HS-5 (cell line): Measurements from ENCODE around the gene C4A.
"Not testable (repeated sequence)": the region's sequence is repeated elsewhere in the genome, so short reads cannot be mapped to it uniquely, and the experiment has no call there.

Source experiments
- DNase-seq: peaks from one replicate; pipeline ENCODE4 v3.0.0-alpha.2; 2012; ENCODE audit warnings: low read depth

C4A gene

DNA sequence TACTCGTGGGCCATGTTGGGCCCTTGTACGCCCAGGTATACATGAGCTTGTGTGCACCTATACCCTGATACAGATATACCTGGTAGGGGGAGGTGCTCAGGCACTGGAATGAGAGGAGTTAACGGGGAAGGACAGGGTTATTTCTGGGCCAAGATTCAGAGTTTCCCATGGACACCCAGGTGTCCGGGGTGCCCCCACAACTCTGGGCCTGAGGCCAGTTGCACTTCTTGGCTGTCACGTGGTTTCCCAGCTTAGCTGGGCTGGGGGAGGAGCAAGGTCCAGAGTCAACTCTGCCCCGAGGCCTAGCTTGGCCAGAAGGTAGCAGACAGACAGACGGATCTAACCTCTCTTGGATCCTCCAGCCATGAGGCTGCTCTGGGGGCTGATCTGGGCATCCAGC, at the start of gene C4A:
TSS of gene C4A (plus strand) at position 314 of the 400 bp plus-strand sequence. CDS start at position 365, 51 bp downstream.
- not testable (repeated sequence) for DNase-seq

GRCh38 chr6:31932137-31932536, 49.7 kb upstream of the C4A start:
- not testable (repeated sequence) for DNase-seq

DNA sequence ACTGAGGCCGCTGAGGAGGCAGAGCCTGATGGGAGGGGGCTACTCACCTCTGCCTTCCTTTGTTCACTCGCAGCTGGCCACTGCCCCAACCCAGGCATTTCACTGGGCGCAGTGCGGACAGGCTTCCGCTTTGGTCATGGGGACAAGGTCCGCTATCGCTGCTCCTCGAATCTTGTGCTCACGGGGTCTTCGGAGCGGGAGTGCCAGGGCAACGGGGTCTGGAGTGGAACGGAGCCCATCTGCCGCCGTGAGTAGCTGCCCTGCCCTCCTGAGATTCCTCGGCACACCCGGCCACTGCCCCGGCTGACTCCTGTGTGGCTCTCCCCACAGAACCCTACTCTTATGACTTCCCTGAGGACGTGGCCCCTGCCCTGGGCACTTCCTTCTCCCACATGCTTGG, 48.3 kb upstream of the C4A start:
- no peak for DNase-seq

GRCh38 chr6:31935021-31935420, 46.8 kb upstream of the C4A start:
- no peak for DNase-seq

DNA sequence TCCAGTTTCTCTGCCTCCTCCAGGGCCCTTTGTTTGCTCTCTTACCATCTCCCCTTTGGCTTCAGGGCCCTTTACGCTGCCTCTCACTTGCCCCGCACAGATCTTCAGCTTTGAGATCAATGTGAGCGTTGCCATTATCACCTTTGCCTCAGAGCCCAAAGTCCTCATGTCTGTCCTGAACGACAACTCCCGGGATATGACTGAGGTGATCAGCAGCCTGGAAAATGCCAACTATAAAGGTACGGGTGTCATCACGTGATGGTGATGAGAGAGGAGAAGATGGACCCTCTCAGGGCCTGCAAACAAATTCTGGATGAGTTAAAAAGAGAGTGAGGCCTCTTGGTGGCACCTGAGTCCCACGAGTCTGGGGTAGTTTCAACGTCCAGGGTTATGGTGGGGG, 46.0 kb upstream of the C4A start:
- DNase-seq = no peak

DNA sequence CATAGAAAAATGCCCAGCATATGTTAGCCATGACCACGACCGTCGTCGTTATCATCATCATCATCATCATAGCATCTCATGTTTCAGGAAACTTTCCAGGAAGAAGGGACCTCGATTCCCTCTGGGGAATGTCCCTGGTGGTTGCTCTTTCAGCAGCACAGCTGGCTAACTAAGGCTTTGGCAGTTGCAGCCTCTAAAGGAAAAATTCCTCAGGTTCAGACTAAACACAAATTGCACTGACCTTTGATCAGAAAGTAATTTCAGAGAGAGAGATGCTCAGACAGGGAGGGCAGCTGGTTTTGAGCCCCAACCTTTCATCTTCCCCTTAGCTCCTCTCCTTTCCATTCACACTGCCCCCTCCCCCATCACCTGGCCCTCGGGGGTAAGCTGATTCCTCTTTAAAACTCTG, 41.6 kb upstream of the C4A start:
- DNase-seq = no peak

DNA sequence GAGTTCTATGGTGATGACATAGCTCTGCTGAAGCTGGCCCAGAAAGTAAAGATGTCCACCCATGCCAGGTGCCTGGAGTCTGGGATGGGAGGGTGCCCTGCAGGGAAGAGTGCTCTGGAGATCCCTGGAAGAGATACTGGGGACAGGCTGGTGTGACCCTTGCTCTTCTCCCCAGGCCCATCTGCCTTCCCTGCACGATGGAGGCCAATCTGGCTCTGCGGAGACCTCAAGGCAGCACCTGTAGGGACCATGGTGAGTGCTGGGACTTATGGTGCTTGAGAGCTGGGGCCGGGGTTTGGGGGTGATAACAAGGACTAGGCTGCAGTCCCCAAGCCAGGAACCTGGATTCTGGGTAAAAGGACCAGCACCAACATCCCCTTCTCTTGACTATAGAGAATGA, 38.1 kb upstream of the C4A start:
- DNase-seq = no peak

DNA sequence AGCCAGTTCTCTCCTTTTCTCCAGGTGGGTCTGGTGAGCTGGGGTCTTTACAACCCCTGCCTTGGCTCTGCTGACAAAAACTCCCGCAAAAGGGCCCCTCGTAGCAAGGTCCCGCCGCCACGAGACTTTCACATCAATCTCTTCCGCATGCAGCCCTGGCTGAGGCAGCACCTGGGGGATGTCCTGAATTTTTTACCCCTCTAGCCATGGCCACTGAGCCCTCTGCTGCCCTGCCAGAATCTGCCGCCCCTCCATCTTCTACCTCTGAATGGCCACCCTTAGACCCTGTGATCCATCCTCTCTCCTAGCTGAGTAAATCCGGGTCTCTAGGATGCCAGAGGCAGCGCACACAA, 36.7 kb upstream of the C4A start:
- DNase-seq = no peak

- DNase-seq = peak; percentile 81
These were observed 36.1 kb upstream of the C4A start, which contains the start of gene CFB for GRCh38 chr6:31945507-31946369. TSS of gene CFB (plus strand) at chr6:31946095. CDS start at chr6:31946222, 127 bp downstream.

GRCh38 chr6:31946370-31946885, 35.4 kb upstream of the C4A start:
- DNase-seq = no peak

DNA sequence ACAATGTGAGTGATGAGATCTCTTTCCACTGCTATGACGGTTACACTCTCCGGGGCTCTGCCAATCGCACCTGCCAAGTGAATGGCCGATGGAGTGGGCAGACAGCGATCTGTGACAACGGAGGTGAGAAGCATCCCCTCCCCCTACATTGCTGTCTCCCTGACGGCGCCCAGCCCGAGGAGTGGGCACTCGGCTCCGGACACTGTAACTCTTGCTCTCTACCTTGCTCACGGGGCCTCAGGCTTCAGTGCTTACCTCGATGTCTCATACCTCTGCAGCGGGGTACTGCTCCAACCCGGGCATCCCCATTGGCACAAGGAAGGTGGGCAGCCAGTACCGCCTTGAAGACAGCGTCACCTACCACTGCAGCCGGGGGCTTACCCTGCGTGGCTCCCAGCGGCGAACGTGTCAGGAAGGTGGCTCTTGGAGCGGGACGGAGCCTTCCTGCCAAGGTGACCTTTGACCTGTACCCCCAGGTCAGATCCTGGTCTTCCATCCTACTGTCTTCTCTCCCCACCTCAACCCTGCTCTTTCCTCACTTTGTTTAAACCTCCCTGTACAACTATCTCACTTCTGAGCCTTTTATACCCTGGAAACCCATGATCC, 34.7 kb upstream of the C4A start:
- DNase-seq = no peak

- DNase-seq = no peak
These were observed 34.0 kb upstream of the C4A start for GRCh38 chr6:31947864-31948263.

DNA sequence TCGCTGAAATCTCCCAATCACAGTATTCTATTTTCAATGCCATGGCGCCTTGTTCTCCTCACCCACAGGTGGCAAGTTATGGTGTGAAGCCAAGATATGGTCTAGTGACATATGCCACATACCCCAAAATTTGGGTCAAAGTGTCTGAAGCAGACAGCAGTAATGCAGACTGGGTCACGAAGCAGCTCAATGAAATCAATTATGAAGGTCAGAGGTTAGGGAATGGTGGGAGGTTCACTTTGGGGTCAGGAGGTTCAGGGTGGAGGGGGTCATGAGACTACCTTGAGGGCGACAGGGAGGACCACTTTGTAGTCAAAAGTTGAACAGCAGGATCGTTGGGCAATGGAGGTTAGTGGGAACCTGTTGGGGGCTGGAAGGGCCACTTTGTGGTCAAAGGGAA, 33.6 kb upstream of the C4A start:
- DNase-seq = no peak

GRCh38 chr6:31948753-31949413, 33.0 kb upstream of the C4A start:
- DNase-seq = peak; percentile 40

DNA sequence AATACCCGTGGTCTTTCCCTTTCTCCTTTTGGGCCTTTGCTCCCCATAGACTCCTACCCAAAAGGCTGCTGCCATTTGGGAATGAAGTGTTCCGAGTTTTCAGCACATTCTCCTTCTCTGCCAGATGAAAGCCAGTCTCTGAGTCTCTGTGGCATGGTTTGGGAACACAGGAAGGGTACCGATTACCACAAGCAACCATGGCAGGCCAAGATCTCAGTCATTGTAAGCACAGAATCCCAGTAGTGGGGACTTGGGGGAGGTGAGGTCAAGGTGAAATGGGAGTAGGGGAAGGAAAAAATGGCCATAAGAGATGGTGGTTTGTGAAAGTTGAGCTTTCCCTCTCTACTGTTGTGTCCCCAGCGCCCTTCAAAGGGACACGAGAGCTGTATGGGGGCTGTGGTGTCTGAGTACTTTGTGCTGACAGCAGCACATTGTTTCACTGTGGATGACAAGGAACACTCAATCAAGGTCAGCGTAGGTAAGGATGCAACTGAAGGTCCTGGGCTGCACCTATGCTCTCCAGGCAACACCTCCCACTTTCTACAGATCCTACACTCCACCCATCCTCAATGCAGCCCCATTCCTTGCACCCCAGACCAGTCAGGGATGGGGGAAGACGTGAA, 31.8 kb upstream of the C4A start:
- no peak for DNase-seq

- no peak for DNase-seq
These were observed 29.6 kb upstream of the C4A start for GRCh38 chr6:31952140-31952805.

GRCh38 chr6:31952890-31953289, 29.0 kb upstream of the C4A start:
- DNase-seq = no peak

- DNase-seq = no peak
These were observed 27.3 kb upstream of the C4A start for GRCh38 chr6:31954511-31954910.

- DNase-seq = no peak
These were observed 25.1 kb upstream of the C4A start for GRCh38 chr6:31956796-31957195.

GRCh38 chr6:31958412-31958740, 23.5 kb upstream of the C4A start:
- DNase-seq = no peak

GRCh38 chr6:31958741-31959739, 22.8 kb upstream of the C4A start, which contains the start of the genes NELFE and SKIC2:
TSS of gene NELFE (minus strand) at chr6:31958971. CDS start at chr6:31958446, 525 bp downstream.
TSS of gene SKIC2 (plus strand) at chr6:31959175. CDS start at chr6:31959193, 18 bp downstream.
- peak; percentile 94 for DNase-seq
